Epidermal melanocyte (primary cell): ENCODE measurements around the gene KDM4F.
"Not testable (repeated sequence)": the region's sequence is repeated elsewhere in the genome, so short reads cannot be mapped to it uniquely, and the experiment has no call there.

Experiments
- DNase-seq: peaks from one replicate; pipeline ENCODE4 v3.0.0; 2011; ENCODE audit warnings: low spot score; ENCODE audit not compliant: insufficient read length

KDM4F gene

GRCh38 chr11:95049122-95049521, at the start of gene KDM4F:
Gene KDM4F, plus strand, starts transcription at chr11:95049422.
- not testable (repeated sequence) for DNase-seq

GRCh38 chr11:95003716-95004115, 45.5 kb upstream of the KDM4F start:
- no peak for DNase-seq

GRCh38 chr11:95005642-95006041, 43.6 kb upstream of the KDM4F start:
- no peak for DNase-seq

- DNase-seq = no peak
Measured at GRCh38 chr11:95011376-95011775, 37.8 kb upstream of the KDM4F start.

- no peak for DNase-seq
Measured at GRCh38 chr11:95014184-95014821, 34.9 kb upstream of the KDM4F start.

DNA sequence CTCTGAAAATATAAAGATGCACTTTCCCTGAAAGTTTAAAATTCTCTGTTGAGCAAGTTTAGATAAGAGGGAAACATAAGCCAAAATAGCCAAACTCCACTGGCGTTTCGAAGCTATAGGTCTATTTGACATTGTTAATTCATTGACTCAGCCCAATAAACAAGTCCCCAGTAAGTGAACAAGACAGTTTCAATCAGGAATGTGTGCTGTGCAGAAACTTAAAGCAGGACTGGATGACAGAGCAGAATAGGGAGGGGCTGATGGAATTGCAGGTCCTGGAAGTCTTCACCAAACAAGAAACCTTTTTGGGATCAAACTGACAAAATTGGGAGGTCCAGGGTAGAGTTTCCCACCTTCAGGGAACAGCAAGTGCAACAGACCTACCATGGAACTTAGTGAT, 33.1 kb upstream of the KDM4F start:
- DNase-seq = no peak

GRCh38 chr11:95021468-95021867, 27.8 kb upstream of the KDM4F start:
- not testable (repeated sequence) for DNase-seq

- no peak for DNase-seq
Measured at GRCh38 chr11:95024958-95025357, 24.3 kb upstream of the KDM4F start, which contains the start of gene KDM4E. Gene KDM4E, plus strand, starts transcription at chr11:95025258. Its CDS starts 300 bp downstream, at chr11:95025558.

GRCh38 chr11:95025594-95025993, 23.6 kb upstream of the KDM4F start:
- not testable (repeated sequence) for DNase-seq

DNA sequence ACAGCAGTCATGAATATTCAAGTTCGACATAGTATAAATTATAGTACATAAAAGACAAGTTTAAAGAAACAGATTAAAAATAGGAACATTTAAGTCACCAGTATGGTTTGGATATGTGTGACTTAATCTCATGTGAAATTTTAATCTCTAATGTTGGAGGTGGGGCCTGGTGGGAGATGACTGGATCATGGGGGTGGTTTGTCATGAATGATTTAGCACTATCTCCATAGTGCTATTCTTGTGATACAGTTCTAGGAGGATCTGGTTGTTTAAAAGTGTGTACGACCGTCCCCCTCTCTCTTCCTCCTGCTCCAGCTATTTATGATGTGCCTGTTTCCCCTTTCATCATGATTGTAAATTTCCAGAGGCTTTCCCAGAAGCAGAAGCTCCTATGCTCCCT, 20.9 kb upstream of the KDM4F start:
- no peak for DNase-seq

GRCh38 chr11:95033051-95033450, 16.2 kb upstream of the KDM4F start:
- DNase-seq = no peak

DNA sequence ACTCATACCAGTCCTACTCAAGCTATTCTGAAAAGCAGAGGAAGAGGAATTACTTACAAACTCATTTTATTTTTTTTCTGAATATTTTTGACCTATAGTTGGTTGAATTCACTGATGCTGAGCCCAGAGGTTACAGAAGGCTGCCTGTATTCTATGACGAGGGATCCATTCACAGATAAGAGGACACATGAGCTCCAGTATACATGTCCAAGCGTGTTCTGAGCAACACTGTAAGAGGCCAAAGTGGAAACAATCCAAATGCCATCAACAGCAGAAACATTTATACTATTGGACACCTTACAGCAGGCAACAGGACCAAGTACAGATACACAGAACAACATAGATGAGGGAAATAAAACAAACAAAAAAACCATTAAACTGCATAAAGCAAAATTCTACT, 13.9 kb upstream of the KDM4F start:
- DNase-seq = no peak

DNA sequence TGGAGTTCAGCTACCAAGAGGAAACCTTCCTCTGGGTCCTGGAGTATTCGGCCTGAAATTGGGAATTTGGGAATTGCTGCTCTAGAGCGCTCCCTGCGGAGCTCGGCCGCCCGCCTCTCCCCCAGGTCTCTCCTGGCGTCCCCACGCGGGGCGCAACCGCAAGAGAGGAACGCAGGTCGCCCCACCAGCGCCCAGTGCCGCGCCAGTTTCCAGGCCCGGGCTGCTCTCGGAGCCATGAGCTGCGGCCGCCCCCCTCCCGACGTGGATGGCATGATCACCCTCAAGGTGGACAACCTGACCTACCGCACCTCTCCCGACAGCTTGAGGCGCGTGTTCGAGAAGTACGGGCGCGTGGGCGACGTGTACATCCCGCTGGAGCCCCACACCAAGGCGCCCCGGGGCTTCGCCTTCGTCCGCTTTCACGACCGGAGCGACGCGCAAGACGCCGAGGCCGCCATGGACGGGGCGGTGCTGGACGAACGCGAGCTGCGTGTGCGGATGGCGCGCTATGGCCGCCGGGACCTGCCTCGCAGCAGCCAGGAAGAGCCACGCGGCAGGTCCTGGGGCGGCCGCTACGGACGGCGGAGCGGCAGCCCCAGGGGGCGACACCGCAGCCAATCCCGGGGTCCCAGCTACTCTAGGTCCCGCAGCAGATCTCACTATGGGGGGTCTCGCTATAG, 11.7 kb upstream of the KDM4F start:
- DNase-seq = not testable (repeated sequence)

DNA sequence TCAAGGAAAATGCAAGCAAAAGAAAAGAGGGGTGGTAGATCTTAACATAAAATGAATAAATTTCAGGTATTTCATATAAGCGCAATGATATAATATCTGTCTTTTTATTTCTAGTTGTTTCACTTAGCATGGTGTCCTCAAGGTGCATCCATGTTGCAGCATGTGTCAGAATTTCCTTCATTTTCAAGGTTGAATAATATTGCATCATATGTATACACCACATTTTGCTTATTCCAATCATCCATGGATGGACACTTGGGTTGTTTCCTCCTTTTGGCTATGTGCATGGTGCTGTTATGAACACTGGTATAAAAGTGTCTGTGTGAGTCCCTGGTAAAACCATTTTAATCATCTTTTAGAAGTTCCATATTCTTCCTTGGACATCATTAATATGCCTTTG, 7.0 kb upstream of the KDM4F start:
- no peak for DNase-seq

GRCh38 chr11:95042906-95043305, 6.3 kb upstream of the KDM4F start:
- no peak for DNase-seq

GRCh38 chr11:95044010-95044409, 5.2 kb upstream of the KDM4F start:
- no peak for DNase-seq

DNA sequence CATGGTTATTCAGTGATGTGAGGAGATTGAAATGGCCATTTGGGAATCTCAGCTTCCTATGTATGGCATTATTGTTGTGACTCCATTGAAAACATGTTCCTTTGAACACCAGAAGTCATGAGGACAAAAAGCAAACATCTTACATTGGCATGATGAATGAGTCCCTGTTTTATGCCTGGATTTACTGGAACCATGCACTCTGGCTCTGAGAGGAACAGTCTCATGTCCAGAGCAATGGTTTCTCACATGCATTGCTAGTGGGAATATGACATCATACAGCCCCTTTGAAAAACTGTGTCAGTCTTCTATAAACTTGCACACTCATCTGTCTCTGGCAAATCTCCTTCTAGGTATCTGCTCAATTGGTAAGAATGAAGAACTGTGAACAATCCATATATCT, 3.4 kb upstream of the KDM4F start:
- DNase-seq = no peak

GRCh38 chr11:95050595-95051202, 1.5 kb downstream of the KDM4F start:
- no peak for DNase-seq

- DNase-seq = no peak
Measured at GRCh38 chr11:95054356-95054755, 5.1 kb downstream of the KDM4F start.

- no peak for DNase-seq
Measured at GRCh38 chr11:95055283-95055897, 6.2 kb downstream of the KDM4F start.

- no peak for DNase-seq
Measured at GRCh38 chr11:95057959-95058358, 8.7 kb downstream of the KDM4F start.

DNA sequence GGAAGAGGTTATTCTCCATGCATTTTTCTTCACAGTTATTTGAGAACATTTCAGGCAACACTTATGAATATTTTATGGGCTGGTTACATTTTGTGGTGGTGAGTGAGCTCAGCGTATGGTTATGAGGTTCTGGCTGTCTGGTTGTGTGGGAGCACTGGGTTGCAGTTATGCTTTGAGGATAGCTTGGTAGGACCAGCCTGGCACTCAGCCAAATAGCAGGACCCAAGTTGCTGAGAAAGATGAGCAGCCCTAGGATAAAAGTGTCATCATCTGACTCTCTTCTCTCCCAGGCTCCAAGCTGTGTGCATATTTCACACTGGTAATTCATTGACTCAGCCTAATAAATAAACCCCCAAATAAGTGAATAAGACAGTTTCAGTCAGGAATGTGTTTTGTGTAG, 9.4 kb downstream of the KDM4F start:
- DNase-seq = no peak
